ENCODE results near the gene PTPRT. TPM values are rescaled to one million over a fixed set of nuclear protein-coding genes. Genes with fewer than 3 reads are reported as not detected.

PTPRT gene
- total RNA-seq, 1 donor, result under 0.01 TPM

DNA sequence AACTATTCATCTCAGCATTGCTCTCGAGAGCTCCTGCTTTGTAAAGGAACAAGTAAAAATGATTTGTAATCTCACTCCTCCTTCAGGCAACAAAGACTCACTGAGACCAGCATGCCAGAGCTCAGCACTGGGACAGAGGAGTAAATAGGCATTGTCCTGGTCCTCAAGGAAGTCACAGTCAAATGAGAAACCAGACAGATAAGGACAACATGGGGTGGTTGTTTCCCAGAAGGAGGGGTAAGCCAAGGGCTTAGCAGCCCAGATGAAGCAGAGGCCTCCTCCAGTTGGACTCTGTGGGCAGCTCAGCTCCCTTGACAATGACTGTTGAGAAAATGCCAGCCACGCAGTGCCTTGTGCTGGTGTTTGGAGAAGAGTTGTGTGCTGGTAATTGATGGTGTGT, 1145.8 kb downstream of the PTPRT start:
- Histone ChIP-seq H3K4me1 (ENCODE audit: insufficient read depth, low read length) (no peaks in the 10 kb centered on the region), H3K27me3 (ENCODE audit: insufficient read depth, low read length) (no peaks in the 10 kb centered on the region), H3K4me3 (ENCODE audit: low read length) (no peak overlapping the region), H3K9me3 (ENCODE audit: low read depth, low read length) (no peaks in the 10 kb centered on the region)

DNA sequence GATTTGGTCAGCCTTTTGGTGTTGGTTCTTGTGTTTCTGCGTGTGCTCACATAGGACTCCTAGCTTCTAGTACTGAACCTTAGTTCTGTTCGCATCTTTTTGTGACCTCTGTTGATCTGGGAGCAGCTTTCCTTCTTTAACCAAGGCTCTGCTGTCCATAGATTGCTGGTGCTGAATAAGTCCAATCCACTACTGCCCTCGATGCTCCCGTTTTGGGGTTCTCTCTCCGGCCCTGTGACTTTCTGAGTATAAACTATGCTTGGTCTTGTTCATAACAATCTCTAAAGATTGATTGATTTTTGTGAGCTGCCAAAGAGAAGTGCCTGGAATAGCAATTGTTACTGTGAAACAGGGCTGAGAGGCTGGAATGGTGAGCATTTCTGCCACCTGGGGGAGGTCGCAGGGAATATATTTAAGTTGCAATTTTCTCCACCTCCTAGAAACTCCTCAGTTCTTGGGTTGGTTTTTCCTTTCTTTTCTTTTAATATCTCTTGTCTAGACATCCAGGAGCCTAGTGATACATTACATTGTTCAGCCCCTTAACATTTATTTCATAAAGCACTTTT, 1148.6 kb downstream of the PTPRT start:
- Histone ChIP-seq H3K9me3 (ENCODE audit: low read depth, low read length) (no peaks in the 10 kb centered on the region), H3K27me3 (ENCODE audit: insufficient read depth, low read length) (no peaks in the 10 kb centered on the region), H3K4me1 (ENCODE audit: insufficient read depth, low read length) (no peaks in the 10 kb centered on the region), H3K4me3 (ENCODE audit: low read length) (no peak overlapping the region)

DNA sequence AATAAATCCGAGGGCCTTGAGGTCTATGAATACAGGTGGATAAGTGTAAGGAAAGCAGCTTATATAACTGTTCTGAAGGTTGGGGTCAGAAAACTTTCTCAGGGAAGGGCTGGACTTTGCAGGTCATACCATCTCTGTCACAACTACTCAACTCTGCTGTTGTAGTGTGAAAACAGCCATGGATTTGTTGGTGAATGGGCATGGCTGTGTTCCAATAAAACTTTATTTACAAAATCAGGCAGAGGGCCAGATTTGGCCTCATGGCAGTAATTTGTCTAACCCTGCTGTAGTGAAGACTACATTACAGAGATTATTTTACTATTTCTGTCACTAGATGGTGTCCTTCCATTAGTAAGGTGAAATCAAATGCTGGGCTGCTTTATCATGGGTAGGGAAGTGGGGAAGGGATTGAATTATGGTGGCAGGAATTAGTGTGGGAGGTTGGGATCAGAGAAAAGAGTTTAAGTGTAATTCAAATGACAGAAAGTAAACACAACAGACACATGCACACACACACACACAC, 1161.9 kb downstream of the PTPRT start:
- H3K27me3 ChIP-seq (ENCODE audit: insufficient read depth, low read length), result no peaks in the 10 kb centered on the region
- H3K4me1 ChIP-seq (ENCODE audit: insufficient read depth, low read length), result no peaks in the 10 kb centered on the region
- no peak overlapping the region for H3K4me3 ChIP-seq (ENCODE audit: low read length)
- no peaks in the 10 kb centered on the region for H3K9me3 ChIP-seq (ENCODE audit: low read depth, low read length)

DNA sequence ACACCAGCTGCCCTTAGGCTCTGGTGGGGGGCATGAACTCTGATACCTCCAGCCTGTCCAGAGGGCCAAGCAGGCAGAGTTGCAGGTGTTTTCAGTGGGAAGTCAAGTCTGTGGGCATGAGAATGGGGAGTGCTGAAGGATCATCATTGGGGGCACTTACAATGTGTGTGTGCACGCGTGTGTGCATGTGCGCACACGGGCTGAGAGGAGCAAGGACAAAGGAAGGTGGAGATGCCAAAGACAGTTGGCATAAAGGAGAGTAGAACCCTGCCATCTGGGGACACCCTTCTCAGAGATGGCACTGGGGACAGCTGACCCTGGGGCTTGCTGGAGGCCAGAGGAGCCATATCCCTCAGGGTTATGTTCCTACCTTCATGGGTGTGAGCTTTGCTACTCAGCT, 1163.1 kb downstream of the PTPRT start:
- H3K27me3 ChIP-seq (ENCODE audit: insufficient read depth, low read length), result no peaks in the 10 kb centered on the region
- H3K9me3 ChIP-seq (ENCODE audit: low read depth, low read length), result no peaks in the 10 kb centered on the region
- no peak overlapping the region for H3K4me3 ChIP-seq (ENCODE audit: low read length)
- no peaks in the 10 kb centered on the region for H3K4me1 ChIP-seq (ENCODE audit: insufficient read depth, low read length)

DNA sequence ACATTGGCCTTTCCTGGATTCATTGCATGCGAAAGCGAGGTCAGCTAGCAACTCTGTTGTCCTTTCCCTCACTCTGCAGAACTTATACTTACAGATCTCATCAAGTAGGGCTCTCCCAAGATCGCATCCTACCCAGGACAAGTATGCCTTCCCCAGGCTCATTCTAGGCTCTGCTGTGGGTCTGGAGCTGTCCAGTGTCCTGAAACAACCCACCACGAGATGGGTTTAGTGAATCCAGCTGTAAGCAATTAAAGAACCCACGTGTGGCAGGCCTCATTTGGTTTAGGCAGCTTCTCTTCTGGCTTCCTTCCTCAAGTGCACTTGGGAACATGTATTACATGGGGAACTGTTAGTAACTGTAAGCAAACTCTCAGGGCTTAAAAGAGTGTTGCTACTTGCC, 1165.1 kb downstream of the PTPRT start:
- H3K4me3 ChIP-seq (ENCODE audit: low read length), result no peak overlapping the region
- H3K4me1 ChIP-seq (ENCODE audit: insufficient read depth, low read length), result no peaks in the 10 kb centered on the region
- no peaks in the 10 kb centered on the region for H3K9me3 ChIP-seq (ENCODE audit: low read depth, low read length)
- H3K27me3 ChIP-seq (ENCODE audit: insufficient read depth, low read length), result no peaks in the 10 kb centered on the region

Measured in mononuclear cell (primary cell).